ENCODE data around the gene TINAGL1. TPM values are rescaled to one million over a fixed set of nuclear protein-coding genes. Genes with fewer than 3 reads are reported as not detected.
A peak's percentile ranks its signal among the peaks of the same experiment; 100 is the strongest.

Gene TINAGL1
- total RNA-seq, result 100 to 1,000 TPM; 139 to 336 (median 188) TPM
- polyA plus RNA-seq, result 100 to 1,000 TPM; 268 to 332 TPM
- long read RNA-seq, donor 1, transcript TINAGL1-201 (12 exons, 2,187 nt), result major isoform, 152 of 294 reads
- long read RNA-seq, donor 1, partial matches to known transcripts, result 80 of 294 reads
- long read RNA-seq, donor 1, other reads (novel, unspliced or antisense), result 62 of 294 reads
- long read RNA-seq, donor 2, transcript TINAGL1-201 (12 exons, 2,187 nt), result major isoform, 160 of 339 reads
- long read RNA-seq, donor 2, partial matches to known transcripts, result 127 of 339 reads
- long read RNA-seq, donor 2, other reads (novel, unspliced or antisense), result 52 of 339 reads
- long read RNA-seq, donor 3, transcript TINAGL1-201 (12 exons, 2,187 nt), result major isoform, 13 of 31 reads
- long read RNA-seq, donor 3, partial matches to known transcripts, result 8 of 31 reads
- long read RNA-seq, donor 3, other reads (novel, unspliced or antisense), result 10 of 31 reads

DNA sequence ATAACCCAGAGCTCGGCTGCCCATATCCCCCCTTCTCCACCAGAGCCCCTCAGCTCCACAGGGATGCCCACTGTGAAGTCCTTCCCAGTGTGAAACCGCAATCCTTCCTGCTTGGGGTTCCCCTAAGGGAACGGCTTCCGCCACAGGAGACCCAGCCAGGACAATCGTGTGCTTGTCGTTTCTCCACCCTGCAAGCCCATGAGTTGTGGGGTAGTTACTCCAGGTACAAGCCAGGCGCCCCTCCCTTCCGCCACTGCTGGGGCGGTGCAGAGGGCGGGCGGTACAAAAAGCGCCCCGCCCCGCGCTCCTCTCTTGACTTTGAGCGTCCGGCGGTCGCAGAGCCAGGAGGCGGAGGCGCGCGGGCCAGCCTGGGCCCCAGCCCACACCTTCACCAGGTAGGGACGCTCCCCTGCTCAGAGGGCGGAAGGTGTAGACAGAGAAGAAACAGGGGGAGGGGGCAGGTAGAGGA is at the start of gene TINAGL1:
Gene TINAGL1, plus strand, starts transcription at position 315 of the 469 bp plus-strand sequence. CDS start 634 bp downstream, outside the sequence.
- intact Hi-C loops (cut with DNase I), result loop anchor here in 2 of 10 donors (1.0 to 10.0 kb wide), 2 partner anchors 11 to 219 kb away; no protein-coding TSS in a partner anchor
- DNase-seq, result peak; percentile 69 to 78
- peak; percentile 57 to 80 (median 69) for ATAC-seq
- peaks cover 0 to 14% (median 0%) of the 10 kb centered on the region in 7 donors for H3K27me3 ChIP-seq
- peak within 1 kb of the TSS; percentile 70 to 98 (median 91) for H3K4me3 ChIP-seq
- peak in 2 of 9 donors; percentile 4 to 11 for TF ChIP-seq CTCF (IDR thresholded peaks at IDR 0.05)
- 3 to 7% methylated on average over 25 of the region's 25 CpGs for WGBS, 2 donors
- H3K36me3 ChIP-seq, result peaks cover 0 to 7% (median 0%) of the 10 kb centered on the region in 9 donors
- H3K9me3 ChIP-seq, result no peaks in the 10 kb centered on the region
- peaks cover 34 to 66% (median 62%) of the 10 kb centered on the region in 9 donors for H3K4me1 ChIP-seq
- H3K27ac ChIP-seq, result peak within 1 kb of the TSS; percentile 89 to 99 (median 97)

GRCh38 chr1:31529999-31530684 is 46.2 kb upstream of the TINAGL1 start:
- Histone ChIP-seq H3K27me3 (peaks cover 0 to 1% (median 0%) of the 10 kb centered on the region in 7 donors), H3K27ac (no peak overlapping the region), H3K4me3 (no peak overlapping the region), H3K36me3 (no peaks in the 10 kb centered on the region), H3K4me1 (peaks cover 0 to 14% (median 7%) of the 10 kb centered on the region in 9 donors), H3K9me3 (no peaks in the 10 kb centered on the region)
- intact Hi-C loops (cut with DNase I), result no loop called here
- ATAC-seq (no peak), DNase-seq (no peak)
- no peak for TF ChIP-seq CTCF (IDR thresholded peaks at IDR 0.05)
- WGBS, 2 donors, result 40 to 54% methylated on average over 4 of the region's 4 CpGs

DNA sequence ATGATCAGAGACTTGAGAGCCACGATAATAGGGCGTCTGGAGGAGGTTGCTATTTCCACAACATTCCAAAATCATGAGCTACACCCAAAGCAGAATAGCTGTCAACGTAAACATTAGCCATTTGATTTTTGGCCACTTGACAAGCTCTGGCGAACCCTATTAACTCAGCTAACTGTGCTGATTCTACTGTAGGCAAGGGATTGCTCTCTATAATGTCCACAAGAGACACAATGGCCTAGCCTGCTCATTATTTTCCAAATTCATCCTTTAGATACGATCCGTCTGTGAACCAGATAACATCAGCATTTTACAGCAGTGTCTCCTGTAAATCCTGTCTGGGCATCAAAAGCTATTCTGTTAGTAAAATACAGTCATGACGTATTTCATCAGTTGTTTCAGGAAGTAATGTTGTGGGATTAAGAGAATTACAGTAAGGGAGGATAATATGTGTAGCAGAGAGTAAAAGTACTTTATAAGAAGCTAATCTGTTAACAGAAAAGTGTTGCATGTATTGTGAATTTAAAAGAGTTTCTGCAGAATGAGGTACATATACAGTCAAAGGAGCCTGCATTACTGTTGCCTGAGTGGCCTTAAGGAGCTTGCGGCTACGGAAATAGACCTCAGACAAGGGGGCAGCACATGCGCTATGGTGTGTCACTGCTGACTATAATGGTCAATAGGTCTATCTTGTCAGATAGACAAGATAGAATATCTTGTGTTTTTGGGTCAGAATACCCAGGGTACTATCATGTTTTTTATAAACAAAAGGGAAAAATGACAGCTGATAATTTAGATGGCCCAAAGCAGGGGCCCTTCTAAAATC is 44.9 kb upstream of the TINAGL1 start:
- Histone ChIP-seq H3K9me3 (no peaks in the 10 kb centered on the region), H3K36me3 (no peaks in the 10 kb centered on the region), H3K27me3 (peaks cover 0 to 11% (median 0%) of the 10 kb centered on the region in 7 donors), H3K4me1 (peaks cover 0 to 14% (median 7%) of the 10 kb centered on the region in 9 donors), H3K27ac (no peak overlapping the region), H3K4me3 (no peak overlapping the region)
- ATAC-seq (peak in 2 of 8 donors; percentile 49 to 62), DNase-seq (no peak)
- WGBS, 2 donors, result 33 to 36% methylated on average over 10 of the region's 10 CpGs
- intact Hi-C loops (cut with DNase I), result no loop called here
- no peak for TF ChIP-seq CTCF (IDR thresholded peaks at IDR 0.05)

Data from heart right ventricle (tissue), 16 donors.